Measurements from ENCODE around the gene LRBA.

LRBA gene

GRCh38 chr4:150632639-150633038 lies 382.4 kb downstream of the LRBA start:
- no peak for TF ChIP-seq CTCF (IDR thresholded peaks at IDR 0.05; ENCODE audit: low read depth, low read length, missing control alignments)
- no peak for DNase-seq (ENCODE audit: extremely low read depth, low read depth)
- H3K4me3 ChIP-seq (replicated peaks; ENCODE audit: low read depth, low read length): no peak overlapping the region

- no peak for TF ChIP-seq CTCF (IDR thresholded peaks at IDR 0.05; ENCODE audit: low read depth, low read length, missing control alignments)
- H3K4me3 ChIP-seq (replicated peaks; ENCODE audit: low read depth, low read length): no peak overlapping the region
- no peak for DNase-seq (ENCODE audit: extremely low read depth, low read depth)
These were observed 387.0 kb downstream of the LRBA start for GRCh38 chr4:150628073-150628472.

GRCh38 chr4:150625033-150625432 lies 390.1 kb downstream of the LRBA start:
- TF ChIP-seq CTCF (IDR thresholded peaks at IDR 0.05; ENCODE audit: low read depth, low read length, missing control alignments): no peak
- no peak for DNase-seq (ENCODE audit: extremely low read depth, low read depth)
- no peak overlapping the region for H3K4me3 ChIP-seq (replicated peaks; ENCODE audit: low read depth, low read length)

- no peak overlapping the region for H3K4me3 ChIP-seq (replicated peaks; ENCODE audit: low read depth, low read length)
- DNase-seq (ENCODE audit: extremely low read depth, low read depth): no peak
- TF ChIP-seq CTCF (IDR thresholded peaks at IDR 0.05; ENCODE audit: low read depth, low read length, missing control alignments): no peak
These were observed 391.0 kb downstream of the LRBA start for GRCh38 chr4:150624055-150624454.

- DNase-seq (ENCODE audit: extremely low read depth, low read depth): no peak
- no peak for TF ChIP-seq CTCF (IDR thresholded peaks at IDR 0.05; ENCODE audit: low read depth, low read length, missing control alignments)
- H3K4me3 ChIP-seq (replicated peaks; ENCODE audit: low read depth, low read length): no peak overlapping the region
These were observed 396.0 kb downstream of the LRBA start for GRCh38 chr4:150619042-150619441.

- H3K4me3 ChIP-seq (replicated peaks; ENCODE audit: low read depth, low read length): no peak overlapping the region
- no peak for TF ChIP-seq CTCF (IDR thresholded peaks at IDR 0.05; ENCODE audit: low read depth, low read length, missing control alignments)
- DNase-seq (ENCODE audit: extremely low read depth, low read depth): no peak
These were observed 406.0 kb downstream of the LRBA start for GRCh38 chr4:150609131-150609530.

- no peak overlapping the region for H3K4me3 ChIP-seq (replicated peaks; ENCODE audit: low read depth, low read length)
- DNase-seq (ENCODE audit: extremely low read depth, low read depth): no peak
- TF ChIP-seq CTCF (IDR thresholded peaks at IDR 0.05; ENCODE audit: low read depth, low read length, missing control alignments): no peak
These were observed 414.2 kb downstream of the LRBA start for GRCh38 chr4:150600812-150601445.
